HG02943 (cell line): Measurements from ENCODE around the gene DNAJB1.
"Not testable (repeated sequence)": the region's sequence is repeated elsewhere in the genome, so short reads cannot be mapped to it uniquely, and the experiment has no call there.

Experiments used
- ATAC-seq: cut with Tn5 transposase; IDR thresholded peaks from one replicate; pipeline ENCODE4 v1.9.1; 2021; ENCODE audit warnings: mild to moderate bottlenecking, low read depth, moderate library complexity; ENCODE audit not compliant: unreplicated experiment

DNAJB1 gene

GRCh38 chr19:14517840-14518505, at the start of gene DNAJB1:
DNAJB1 (minus strand) TSS chr19:14518397; CDS start chr19:14518349, 48 bp downstream.
- ATAC-seq: peak; percentile 62

DNA sequence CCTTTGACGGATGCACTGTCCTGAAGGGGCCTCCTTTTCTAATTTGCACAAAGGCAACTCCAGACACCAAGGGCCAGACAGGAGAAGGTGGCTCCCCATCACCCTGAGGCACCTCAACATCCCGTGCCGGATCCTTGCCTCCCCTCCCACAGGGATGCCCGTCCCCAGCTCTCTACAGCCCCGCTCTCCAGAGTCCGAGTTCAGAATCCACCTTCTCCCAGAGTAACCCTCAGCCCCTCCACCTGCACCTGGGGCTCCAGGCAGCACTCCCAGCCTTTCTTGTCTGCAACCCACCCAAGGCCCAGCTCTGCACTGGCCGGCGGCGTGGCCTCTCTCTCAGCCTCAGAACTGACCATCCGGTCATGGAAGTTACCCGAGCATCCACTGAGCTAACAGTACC, 48.9 kb upstream of the DNAJB1 start:
- ATAC-seq: no peak

- ATAC-seq: no peak
Observed at GRCh38 chr19:14566712-14567077, 48.5 kb upstream of the DNAJB1 start.

DNA sequence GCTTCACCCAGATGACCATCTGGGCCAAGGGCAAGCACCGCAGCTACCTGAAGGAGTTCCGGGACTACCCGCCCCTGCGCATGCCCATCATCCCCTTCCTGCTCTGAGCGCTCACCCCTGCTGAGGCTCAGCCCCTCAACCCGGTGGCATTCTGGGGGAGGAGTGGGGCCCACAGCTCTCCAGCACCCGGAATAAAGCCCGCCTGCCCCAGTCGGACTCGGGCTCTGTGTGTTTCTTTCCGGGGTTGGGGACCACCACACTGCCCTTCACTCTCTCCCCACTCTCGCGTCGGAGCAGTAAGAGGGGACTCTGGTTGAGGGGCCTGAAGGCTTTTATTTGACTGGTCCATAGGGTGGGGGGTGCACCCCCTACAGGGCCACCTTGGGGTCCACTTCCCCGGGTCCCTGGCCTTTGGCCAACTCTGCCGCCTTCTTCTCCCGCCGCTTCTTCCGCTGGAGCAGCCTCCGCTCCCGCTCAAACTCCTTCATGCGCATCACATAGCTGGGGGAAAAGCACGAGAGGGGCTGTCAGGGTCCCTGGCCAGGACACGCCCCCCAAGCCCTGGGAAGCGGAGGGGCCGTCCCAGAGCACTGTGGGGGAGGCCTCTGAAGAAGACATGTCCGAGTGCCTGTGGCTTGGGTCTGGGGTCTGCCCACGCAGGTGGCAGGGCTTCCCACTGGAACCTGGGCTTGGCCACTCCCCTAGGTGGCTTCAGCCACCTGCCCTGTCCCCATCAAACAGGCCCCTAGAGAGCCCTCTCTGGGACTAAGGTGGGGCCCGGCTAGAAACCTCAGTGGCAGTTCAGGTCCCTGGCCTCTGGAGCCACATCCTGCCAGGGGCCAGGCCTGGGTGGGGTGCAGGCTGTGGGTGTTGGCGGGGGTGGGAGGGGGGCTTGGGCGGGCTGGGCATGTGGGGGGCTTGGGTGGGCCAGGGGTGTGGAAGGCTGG, 47.8 kb upstream of the DNAJB1 start:
- ATAC-seq: no peak

DNA sequence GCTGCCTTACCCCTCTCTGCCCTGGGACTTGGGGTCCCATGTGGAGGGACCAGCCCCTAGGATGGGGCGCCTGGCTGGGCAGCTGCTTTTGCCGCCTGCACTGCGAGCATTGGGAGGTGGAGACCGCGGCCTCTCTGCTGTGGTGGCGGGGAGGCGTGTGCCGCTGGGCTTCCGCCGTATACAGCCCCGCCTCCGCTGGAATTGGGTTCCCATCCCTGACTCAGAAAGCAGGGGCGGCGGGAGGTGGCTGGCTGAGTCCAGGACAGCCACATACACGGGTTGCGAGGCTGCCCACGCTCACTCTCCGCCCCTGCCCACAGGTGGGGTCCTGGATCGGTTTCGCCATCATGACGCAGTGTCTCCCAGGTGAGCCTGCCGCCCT, 47.1 kb upstream of the DNAJB1 start:
- ATAC-seq: no peak

- not testable (repeated sequence) for ATAC-seq
Observed at GRCh38 chr19:14564652-14565297, 46.6 kb upstream of the DNAJB1 start.

DNA sequence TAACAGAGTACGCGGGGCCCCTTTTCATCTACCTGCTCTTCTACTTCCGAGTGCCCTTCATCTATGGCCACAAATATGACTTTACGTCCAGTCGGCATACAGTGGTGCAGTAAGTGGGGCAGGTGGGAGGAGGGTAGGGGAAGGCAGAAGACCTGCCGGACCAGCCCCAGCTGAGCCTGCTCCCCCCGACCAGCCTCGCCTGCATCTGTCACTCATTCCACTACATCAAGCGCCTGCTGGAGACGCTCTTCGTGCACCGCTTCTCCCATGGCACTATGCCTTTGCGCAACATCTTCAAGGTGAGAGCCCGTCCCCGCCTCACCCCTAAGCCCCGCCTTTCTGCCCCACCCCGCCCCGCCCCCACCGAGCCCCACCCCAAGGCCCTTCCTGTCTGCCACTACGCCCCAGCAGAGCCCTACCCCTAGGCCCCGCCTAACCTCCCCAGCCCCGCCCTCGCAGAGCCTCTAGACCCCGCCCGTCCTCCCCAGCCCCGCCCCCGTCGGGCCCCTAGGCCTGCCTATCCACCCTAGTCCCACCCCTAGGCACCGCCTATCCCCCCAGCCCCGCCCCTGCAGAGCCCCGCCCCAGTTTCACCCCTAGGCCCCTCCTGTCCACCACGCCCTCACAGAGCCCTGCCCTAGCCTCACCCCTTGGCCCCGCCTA, 45.9 kb upstream of the DNAJB1 start:
- ATAC-seq: no peak

DNA sequence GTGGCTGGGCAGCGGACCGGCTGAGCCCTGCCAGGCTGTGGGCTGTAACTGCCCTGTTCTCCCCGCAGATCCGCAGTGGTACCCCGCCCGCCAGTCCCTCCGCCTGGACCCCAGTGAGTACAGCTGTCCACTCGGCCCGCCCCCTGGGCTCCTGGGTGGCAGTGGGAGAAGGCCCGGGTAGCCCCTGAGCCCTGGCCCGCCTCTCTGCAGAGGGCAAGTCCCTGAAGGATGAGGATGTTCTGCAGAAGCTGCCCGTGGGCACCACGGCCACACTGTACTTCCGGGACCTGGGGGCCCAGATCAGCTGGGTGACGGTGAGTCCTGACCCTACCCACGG, 45.4 kb upstream of the DNAJB1 start:
- no peak for ATAC-seq

DNA sequence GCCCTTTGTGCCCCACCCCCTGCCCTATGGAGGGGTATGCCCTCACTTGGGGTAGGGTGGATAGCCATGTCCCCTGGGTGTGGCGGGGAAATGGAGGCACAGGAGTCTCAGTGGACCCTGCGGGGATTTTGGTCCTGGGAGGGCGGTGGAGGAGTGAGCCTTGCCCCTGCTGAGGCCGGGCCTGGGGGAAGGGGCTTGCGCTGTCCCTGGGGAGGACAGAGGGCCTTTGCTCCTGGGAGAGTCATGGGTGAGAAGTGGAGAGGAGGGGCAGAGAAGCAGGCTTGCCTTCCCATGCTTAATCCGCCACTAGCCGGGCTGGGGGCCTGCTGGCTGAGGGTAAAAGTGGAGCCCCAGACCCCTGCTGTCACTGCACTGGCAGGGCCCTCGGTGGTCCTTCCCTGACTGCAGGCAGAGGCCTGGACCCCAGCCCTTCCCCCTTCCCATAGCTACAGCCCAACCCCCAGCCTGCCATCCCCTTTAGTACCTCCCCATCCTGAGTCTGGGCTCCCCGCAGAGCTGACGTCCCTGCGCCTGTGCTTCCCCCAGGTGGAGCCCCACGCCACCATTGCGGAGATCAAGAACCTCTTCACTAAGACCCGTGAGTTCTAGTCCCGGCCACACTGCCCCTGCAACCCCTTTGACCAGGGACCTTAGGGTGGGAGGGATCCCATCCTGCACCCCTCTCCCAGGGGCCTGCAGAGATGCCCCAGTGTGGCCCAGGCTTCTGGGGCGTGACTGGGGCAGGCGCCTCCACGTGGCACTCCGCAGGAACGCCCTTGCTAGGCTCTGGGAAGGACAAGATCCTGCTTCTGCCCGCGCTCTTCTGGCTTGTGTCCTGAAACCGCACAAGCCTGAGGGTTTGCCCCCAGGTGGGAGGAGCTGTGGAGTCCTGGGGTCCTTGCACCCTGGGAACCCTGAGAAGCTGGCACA, 44.7 kb upstream of the DNAJB1 start:
- no peak for ATAC-seq

DNA sequence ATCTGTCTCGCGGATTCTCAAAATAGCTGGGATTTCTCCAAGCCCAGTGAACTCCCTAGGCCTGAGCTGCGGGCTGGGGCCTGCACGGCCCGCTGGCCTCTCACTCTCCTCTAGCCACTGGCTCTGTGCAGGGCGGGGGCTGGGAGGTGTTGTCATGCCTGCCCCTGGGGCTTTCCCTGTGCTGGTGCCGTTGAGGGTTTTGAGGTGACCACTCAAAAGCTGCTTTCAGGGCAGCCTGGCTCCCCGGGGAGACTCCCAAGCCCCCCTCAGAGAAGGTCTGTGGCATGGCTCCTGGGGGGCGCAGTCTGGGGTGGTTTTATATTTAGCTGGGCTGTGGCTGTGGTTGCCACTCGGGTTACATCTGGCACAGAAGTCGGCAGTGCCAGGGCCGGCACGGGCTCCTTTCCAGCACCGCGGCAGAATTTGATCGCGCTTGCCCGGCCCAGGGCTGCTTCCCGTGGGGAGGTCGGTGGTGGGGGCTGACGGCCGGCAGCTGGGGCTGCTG, 43.7 kb upstream of the DNAJB1 start:
- no peak for ATAC-seq

GRCh38 chr19:14561249-14561648, 43.1 kb upstream of the DNAJB1 start:
- no peak for ATAC-seq

- no peak for ATAC-seq
Observed at GRCh38 chr19:14560776-14561108, 42.5 kb upstream of the DNAJB1 start.

- no peak for ATAC-seq
Observed at GRCh38 chr19:14559916-14560775, 41.9 kb upstream of the DNAJB1 start.

GRCh38 chr19:14558370-14559066, 40.3 kb upstream of the DNAJB1 start:
- ATAC-seq: no peak

GRCh38 chr19:14556662-14557188, 38.5 kb upstream of the DNAJB1 start:
- ATAC-seq: no peak

DNA sequence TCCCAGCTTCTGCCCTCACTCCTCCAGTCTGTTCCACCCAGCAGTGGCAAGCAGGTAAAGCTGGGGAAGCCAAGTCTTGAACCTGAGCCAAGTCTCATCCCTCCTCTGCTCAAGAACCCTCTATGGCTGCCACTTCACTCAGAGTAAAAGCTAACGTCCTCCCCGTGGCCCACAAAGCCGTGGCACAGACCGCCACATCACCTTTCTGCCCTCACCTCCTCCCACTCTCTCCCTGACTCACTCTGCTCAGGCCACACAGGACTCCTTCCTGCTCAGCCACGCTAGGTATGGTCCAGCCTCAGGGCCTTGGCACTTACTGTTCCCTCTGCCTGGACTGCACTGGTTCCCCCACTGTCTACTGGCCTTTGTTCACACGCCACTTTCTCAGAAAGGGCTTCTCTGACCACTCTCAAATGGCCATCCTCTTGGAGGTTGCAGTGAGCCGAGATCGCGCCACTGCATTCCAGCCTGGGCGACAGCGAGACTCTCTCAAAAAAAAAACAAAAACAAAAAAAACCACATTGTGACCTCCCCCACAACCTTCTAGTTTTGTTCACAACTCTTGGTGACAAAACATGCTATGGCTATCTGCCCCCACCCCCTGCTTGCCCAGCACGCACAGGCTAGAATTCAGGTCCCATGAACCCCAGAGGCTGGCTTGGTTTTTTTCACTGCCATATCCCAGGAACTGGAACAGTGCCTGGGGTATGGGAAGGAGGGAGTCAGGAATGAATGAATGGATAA, 37.9 kb upstream of the DNAJB1 start:
- ATAC-seq: no peak

- ATAC-seq: no peak
Observed at GRCh38 chr19:14554382-14554812, 36.2 kb upstream of the DNAJB1 start.

- no peak for ATAC-seq
Observed at GRCh38 chr19:14553939-14554243, 35.7 kb upstream of the DNAJB1 start.
